HepG2 (cell line): ENCODE data around the gene KIAA0232. TPM values are rescaled to one million over a fixed set of nuclear protein-coding genes. Genes with fewer than 3 reads are reported as not detected.

ENCODE experiments used
- ETV5 ChIP-seq: IDR thresholded peaks from 2 replicates; pipeline ENCODE4 v1.6.1; 2018; ENCODE audit warnings: missing biosample characterization, missing genetic modification reagents, inconsistent platforms, borderline replicate concordance
- HDAC1 ChIP-seq: sonication (generic); formaldehyde crosslinking; IDR thresholded peaks from 2 replicates; pipeline ENCODE4 v1.5.1; 2020; ENCODE audit warnings: mild to moderate bottlenecking, missing genetic modification reagents
- HNF1A ChIP-seq, 2 experiments: sonication (generic) in 1 of 2; formaldehyde crosslinking in 1 of 2; IDR thresholded peaks; 2 replicates each; pipeline versions ENCODE4 v1.4.0 to v1.6.1; 2016 to 2020; ENCODE audit warnings: borderline replicate concordance in 1 of 2, low read depth in 1 of 2, mild to moderate bottlenecking in 1 of 2, missing genetic modification reagents in 1 of 2
- HOXA3 ChIP-seq: sonication (generic); formaldehyde crosslinking; IDR thresholded peaks from 2 replicates; pipeline ENCODE4 v1.5.0; 2020; ENCODE audit warnings: missing genetic modification reagents
- KDM2A ChIP-seq: sonication (generic); formaldehyde crosslinking; IDR thresholded peaks from 2 replicates; pipeline ENCODE4 v1.4.0; 2020; ENCODE audit warnings: low read depth, missing genetic modification reagents, borderline replicate concordance
- MBD4 ChIP-seq: IDR thresholded peaks from 2 replicates; pipeline ENCODE4 v1.6.1; 2012; ENCODE audit warnings: low read length, inconsistent platforms, borderline replicate concordance
- NFE2L2 ChIP-seq: fragments of 150-350 bp; IDR thresholded peaks from 2 replicates; pipeline ENCODE4 v1.6.1; 2014; ENCODE audit warnings: low read length
- NFRKB ChIP-seq: fragments of 450-650 bp; IDR thresholded peaks from 2 replicates; pipeline ENCODE4 v1.6.1; 2017
- RFX5 ChIP-seq: IDR thresholded peaks from 2 replicates; pipeline ENCODE4 v1.6.1; 2011; ENCODE audit warnings: low read depth, low read length, improper control_type of control experiment
- SP140L ChIP-seq: sonication (generic); formaldehyde crosslinking; IDR thresholded peaks from 2 replicates; pipeline ENCODE4 v1.4.0; 2020; ENCODE audit warnings: missing genetic modification reagents, borderline replicate concordance
- TGIF2 ChIP-seq: IDR thresholded peaks from 2 replicates; pipeline ENCODE4 v1.6.1; 2016; ENCODE audit warnings: control low read depth, missing compliant biosample characterization
- XRCC5 ChIP-seq: fragments of 200-400 bp; formaldehyde crosslinking; optimal IDR thresholded peaks from 2 replicates; pipeline ENCODE3; 2017; ENCODE audit warnings: mild to moderate bottlenecking, low read length
- YY1 ChIP-seq: IDR thresholded peaks from 2 replicates; pipeline ENCODE4 v1.6.1; 2011; ENCODE audit warnings: low read length, low read depth, moderate library complexity, mild to moderate bottlenecking; ENCODE audit not compliant: insufficient read depth, insufficient replicate concordance
- ZBTB14 ChIP-seq: sonication (generic); formaldehyde crosslinking; IDR thresholded peaks from 2 replicates; pipeline ENCODE4 v1.4.0; 2020; ENCODE audit warnings: missing genetic modification reagents
- ZNF263 ChIP-seq: sonication (generic); formaldehyde crosslinking; IDR thresholded peaks from 2 replicates; pipeline ENCODE4 v1.4.0; 2020; ENCODE audit warnings: missing genetic modification reagents
- ZNF460 ChIP-seq: sonication (generic); formaldehyde crosslinking; IDR thresholded peaks from 2 replicates; pipeline ENCODE4 v1.5.1; 2020; ENCODE audit warnings: missing genetic modification reagents, mild to moderate bottlenecking, borderline replicate concordance
- ZNF563 ChIP-seq: sonication (generic); formaldehyde crosslinking; IDR thresholded peaks from 2 replicates; pipeline ENCODE4 v1.8.0; 2022; ENCODE audit warnings: mild to moderate bottlenecking, moderate library complexity, missing genetic modification reagents
- ZNF816 ChIP-seq: sonication (generic); formaldehyde crosslinking; IDR thresholded peaks from 2 replicates; pipeline ENCODE4 v1.8.0; 2022; ENCODE audit warnings: missing genetic modification reagents, mild to moderate bottlenecking, borderline replicate concordance
- polyA plus RNA-seq, 8 experiments: library from polyadenylated mRNA; depleted of rRNA in 3 of 8; stranded (reverse) in 7 of 8; unstranded in 1 of 8; fragments of >200 nt; fragmentation: Illumina TruSeq in 4 of 8; extraction: Trizol in 4 of 8; gene quantifications; 2 replicates each; pipeline versions ENCODE4 v1.2.1 to v1.2.3, GENCODE V29; 2011 to 2016; ENCODE audit warnings: low read depth in 4 of 8, missing spikeins in 1 of 8, mixed read lengths in 1 of 8; ENCODE audit not compliant: insufficient read depth in 1 of 8
- total RNA-seq, 5 experiments: library from RNA; depleted of rRNA; stranded (reverse); fragments of >200 nt; fragmentation: Illumina TruSeq; extraction: Trizol; gene quantifications; 2 replicates each; pipeline ENCODE4 v1.2.3, GENCODE V29; 2016; ENCODE audit warnings: low read depth in 1 of 5
- TF ChIP-seq, protein P1 (sequence below): sonication (generic); formaldehyde crosslinking; IDR thresholded peaks from 2 replicates; pipeline ENCODE4 v1.5.0; 2020; ENCODE audit warnings: mild to moderate bottlenecking, missing genetic modification reagents, moderate library complexity
- TF ChIP-seq, protein P2 (sequence below): sonication (generic); formaldehyde crosslinking; IDR thresholded peaks from 2 replicates; pipeline ENCODE4 v1.4.0; 2020; ENCODE audit warnings: missing genetic modification reagents

Gene KIAA0232
- total and polyA plus RNA-seq, 2 of the 13 experiments (the other 11 are each of a cell fraction or from before 2014, with no cell fraction given) = 7.8 to 17.1 TPM

- TF ChIP-seq ZBTB14 (CRISPR knock-in tag) (no peak), SP140L (CRISPR knock-in tag) (no peak), HNF1A (IDR thresholded peaks at IDR 0.05; ENCODE audit: low read depth) (no peak), HNF1A (CRISPR knock-in tag; IDR thresholded peaks at IDR 0.05; ENCODE audit: borderline replicate concordance) (no peak; the same call in 1 of the 2 replicates), XRCC5 (no peak), KDM2A (peak; percentile 75; the same call in 1 of the 2 replicates), ZNF563 (CRISPR knock-in tag) (0 out of 2 replicates have a peak, but pooled peaks have one; percentile 7), HOXA3 (CRISPR knock-in tag) (peak; percentile 35; the same call in 1 of the 2 replicates), MBD4 (no peak), ETV5 (CRISPR knock-in tag) (peak; percentile 55; the same call in 1 of the 2 replicates), RFX5 (no peak), ZNF263 (CRISPR knock-in tag) (no peak), ZNF816 (no peak), ZNF460 (peak; percentile 42; the same call in 1 of the 2 replicates), NFRKB (no peak), HDAC1 (CRISPR knock-in tag) (peak; percentile 74), TGIF2 (CRISPR knock-in tag) (peak; percentile 90; the same call in 1 of the 2 replicates), YY1 (peak; percentile 44), NFE2L2 (no peak)
- TF ChIP-seq, protein P1, sequence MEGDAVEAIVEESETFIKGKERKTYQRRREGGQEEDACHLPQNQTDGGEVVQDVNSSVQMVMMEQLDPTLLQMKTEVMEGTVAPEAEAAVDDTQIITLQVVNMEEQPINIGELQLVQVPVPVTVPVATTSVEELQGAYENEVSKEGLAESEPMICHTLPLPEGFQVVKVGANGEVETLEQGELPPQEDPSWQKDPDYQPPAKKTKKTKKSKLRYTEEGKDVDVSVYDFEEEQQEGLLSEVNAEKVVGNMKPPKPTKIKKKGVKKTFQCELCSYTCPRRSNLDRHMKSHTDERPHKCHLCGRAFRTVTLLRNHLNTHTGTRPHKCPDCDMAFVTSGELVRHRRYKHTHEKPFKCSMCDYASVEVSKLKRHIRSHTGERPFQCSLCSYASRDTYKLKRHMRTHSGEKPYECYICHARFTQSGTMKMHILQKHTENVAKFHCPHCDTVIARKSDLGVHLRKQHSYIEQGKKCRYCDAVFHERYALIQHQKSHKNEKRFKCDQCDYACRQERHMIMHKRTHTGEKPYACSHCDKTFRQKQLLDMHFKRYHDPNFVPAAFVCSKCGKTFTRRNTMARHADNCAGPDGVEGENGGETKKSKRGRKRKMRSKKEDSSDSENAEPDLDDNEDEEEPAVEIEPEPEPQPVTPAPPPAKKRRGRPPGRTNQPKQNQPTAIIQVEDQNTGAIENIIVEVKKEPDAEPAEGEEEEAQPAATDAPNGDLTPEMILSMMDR (CRISPR knock-in tag) = peak; percentile 65
- TF ChIP-seq, protein P2, sequence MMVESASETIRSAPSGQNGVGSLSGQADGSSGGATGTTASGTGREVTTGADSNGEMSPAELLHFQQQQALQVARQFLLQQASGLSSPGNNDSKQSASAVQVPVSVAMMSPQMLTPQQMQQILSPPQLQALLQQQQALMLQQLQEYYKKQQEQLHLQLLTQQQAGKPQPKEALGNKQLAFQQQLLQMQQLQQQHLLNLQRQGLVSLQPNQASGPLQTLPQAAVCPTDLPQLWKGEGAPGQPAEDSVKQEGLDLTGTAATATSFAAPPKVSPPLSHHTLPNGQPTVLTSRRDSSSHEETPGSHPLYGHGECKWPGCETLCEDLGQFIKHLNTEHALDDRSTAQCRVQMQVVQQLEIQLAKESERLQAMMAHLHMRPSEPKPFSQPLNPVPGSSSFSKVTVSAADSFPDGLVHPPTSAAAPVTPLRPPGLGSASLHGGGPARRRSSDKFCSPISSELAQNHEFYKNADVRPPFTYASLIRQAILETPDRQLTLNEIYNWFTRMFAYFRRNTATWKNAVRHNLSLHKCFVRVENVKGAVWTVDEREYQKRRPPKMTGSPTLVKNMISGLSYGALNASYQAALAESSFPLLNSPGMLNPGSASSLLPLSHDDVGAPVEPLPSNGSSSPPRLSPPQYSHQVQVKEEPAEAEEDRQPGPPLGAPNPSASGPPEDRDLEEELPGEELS = peak; percentile 49
Measured at GRCh38 chr4:6783111-6783981, 819 bp downstream of the KIAA0232 start (continued).
